ENCODE measurements around the gene EIF2S1. TPM values are rescaled to one million over a fixed set of nuclear protein-coding genes. Genes with fewer than 3 reads are reported as not detected.

Gene EIF2S1
- total RNA-seq, 1 experiment from 2014 or later: 192 TPM

GRCh38 chr14:67389275-67389674 lies 29.1 kb downstream of the EIF2S1 start:
- H3K9ac ChIP-seq (ENCODE audit: low read length): no peak overlapping the region
- TF ChIP-seq TCF7L2 (IDR thresholded peaks at IDR 0.05; ENCODE audit: borderline replicate concordance, extremely low read depth, insufficient read depth, insufficient read length) (no peak), POLR2AphosphoS5 (IDR thresholded peaks at IDR 0.05; ENCODE audit: low read depth, low read length) (no peak), ATF3 (IDR thresholded peaks at IDR 0.05) (no peak), MAX (IDR thresholded peaks at IDR 0.05) (no peak), EZH2phosphoT487 (IDR thresholded peaks at IDR 0.05; ENCODE audit: borderline replicate concordance) (no peak), JUND (IDR thresholded peaks at IDR 0.05) (no peak), SIN3A (IDR thresholded peaks at IDR 0.05; ENCODE audit: low read depth) (no peak), SRF (IDR thresholded peaks at IDR 0.05; ENCODE audit: low read depth) (no peak), EZH2 (IDR thresholded peaks at IDR 0.05) (no peak), FOSL1 (IDR thresholded peaks at IDR 0.05; ENCODE audit: low read depth) (no peak), POLR2A (IDR thresholded peaks at IDR 0.05; ENCODE audit: borderline replicate concordance, extremely low read depth, insufficient read depth, insufficient read length) (no peak)
- H3K4me2 ChIP-seq (ENCODE audit: low read length): no peak overlapping the region
- CTCF ChIA-PET: interaction anchor here (1.5 kb wide), 1 partner anchor 30 kb away, joined by 5 read pairs; the partner anchor contains the start of gene ATP6V1D
- POLR2A ChIA-PET: no interaction called here
- H3K9me3 ChIP-seq (ENCODE audit: control insufficient read depth in 1 of 2, insufficient read depth in 1 of 2, low read depth in 1 of 2, low read length in 2 of 2): no peaks in the 10 kb centered on the region
- RAD21 ChIA-PET (ENCODE audit: low non-redundant PET in 1 of 2, low total read pairs in 2 of 2, uncharacterized antibody in 2 of 2, unreplicated experiment in 2 of 2): no interaction called here
- DNase-seq (ENCODE audit: low read depth, low spot score) (no peak), ATAC-seq (no peak)
- H3K4me1 ChIP-seq (ENCODE audit: control insufficient read depth in 1 of 2, insufficient read depth in 2 of 2, low read length in 2 of 2): peaks cover 0 to 7% of the 10 kb centered on the region in 2 experiments; a peak in 2 of 4 replicates
- intact Hi-C loops (cut with micrococcal nuclease): no loop called here
- H3K9me2 ChIP-seq (ENCODE audit: insufficient read depth): no peaks in the 10 kb centered on the region
- no peak overlapping the region for H3K27ac ChIP-seq (ENCODE audit: low read depth, low read length)
- peaks cover 38 to 64% of the 10 kb centered on the region in 2 experiments for H3K36me3 ChIP-seq (ENCODE audit: control insufficient read depth in 1 of 2, insufficient read depth in 2 of 2, low read length in 2 of 2)
- H3K79me2 ChIP-seq (ENCODE audit: insufficient read depth, low read length): no peaks in the 10 kb centered on the region
- BruUV-seq (replicated peaks): no TSS peak
- H3K27me3 ChIP-seq (ENCODE audit: insufficient read depth, low read length): no peaks in the 10 kb centered on the region
- H2AFZ ChIP-seq (ENCODE audit: low read depth, low read length, poor library complexity, severe bottlenecking): no peak overlapping the region
- H4K20me1 ChIP-seq (ENCODE audit: insufficient read depth): no peaks in the 10 kb centered on the region
- no peak overlapping the region for H3K4me3 ChIP-seq (replicated peaks in 1 of 2; ENCODE audit: low read depth in 1 of 2, low read length in 2 of 2)

Measured in HCT116 (cell line).